Skeletal muscle tissue (tissue), 4 donors: ENCODE results near the gene COX11. TPM values are rescaled to one million over a fixed set of nuclear protein-coding genes. Genes with fewer than 3 reads are reported as not detected.
A peak's percentile ranks its signal among the peaks of the same experiment; 100 is the strongest.

ENCODE experiments used
- H3K27ac ChIP-seq: one replicate; pipeline ENCODE4 v1.7.0; 2013; ENCODE audit warnings: mild to moderate bottlenecking, low read depth, low read length, inconsistent platforms
- H3K27me3 ChIP-seq, 3 donors: one replicate each; pipeline ENCODE4 v1.7.0; 2013; ENCODE audit warnings: low read length in 3 of 3; ENCODE audit not compliant: control insufficient read depth in 3 of 3, insufficient read depth in 3 of 3
- H3K36me3 ChIP-seq, 3 donors: one replicate each; pipeline ENCODE4 v1.7.0; 2013; ENCODE audit warnings: low read length in 3 of 3; ENCODE audit not compliant: control insufficient read depth in 3 of 3, insufficient read depth in 3 of 3
- H3K4me1 ChIP-seq, 3 donors: one replicate each; pipeline ENCODE4 v1.7.0; 2013; ENCODE audit warnings: low read length in 3 of 3, mild to moderate bottlenecking in 3 of 3; ENCODE audit not compliant: control insufficient read depth in 3 of 3, insufficient read depth in 3 of 3
- H3K4me3 ChIP-seq, 3 donors: one replicate each; pipeline ENCODE4 v1.7.0; 2013; ENCODE audit warnings: low read length in 3 of 3
- H3K9ac ChIP-seq, 3 donors: one replicate each; pipeline ENCODE4 v1.7.0; 2013; ENCODE audit warnings: low read length in 3 of 3, mild to moderate bottlenecking in 3 of 3, moderate library complexity in 2 of 3, low read depth in 1 of 3
- H3K9me3 ChIP-seq, 3 donors: one replicate each; pipeline ENCODE4 v1.7.0; 2013; ENCODE audit warnings: low read length in 3 of 3; ENCODE audit not compliant: control insufficient read depth in 3 of 3
- total RNA-seq: library from RNA; depleted of rRNA; stranded (reverse); fragments of >200 nt; gene quantifications from one replicate; pipeline ENCODE4 v1.2.3, GENCODE V29; 2014
- donor health status: Osteomylitis.

The COX11 gene
- total RNA-seq = 28.2 TPM

GRCh38 chr17:54968262-54968987, at the start of gene COX11, which contains the start of gene STXBP4:
Gene COX11 (minus strand): TSS chr17:54968654. CDS start chr17:54968646, 8 bp downstream.
Gene STXBP4 (plus strand): TSS chr17:54968765. CDS start chr17:54986220, 17,455 bp downstream.
- Histone ChIP-seq H3K27ac (peak within 1 kb of the TSS; percentile 86), H3K9me3 (no peaks in the 10 kb centered on the region), H3K9ac (peak within 1 kb of the TSS; percentile 93 to 94 (median 93)), H3K36me3 (peaks cover 0 to 9% (median 6%) of the 10 kb centered on the region in 3 donors), H3K4me3 (peak within 1 kb of the TSS; percentile 93 to 98 (median 96)), H3K27me3 (no peaks in the 10 kb centered on the region), H3K4me1 (peaks cover 11 to 23% (median 11%) of the 10 kb centered on the region in 3 donors)

GRCh38 chr17:55005520-55005919, 37.1 kb upstream of the COX11 start:
- H3K9ac ChIP-seq = no peak overlapping the region
- no peak overlapping the region for H3K4me3 ChIP-seq
- H3K27me3 ChIP-seq = no peaks in the 10 kb centered on the region
- H3K27ac ChIP-seq = no peak overlapping the region
- H3K9me3 ChIP-seq = no peaks in the 10 kb centered on the region
- H3K4me1 ChIP-seq = no peaks in the 10 kb centered on the region
- H3K36me3 ChIP-seq = peaks cover 0 to 5% (median 0%) of the 10 kb centered on the region in 3 donors

GRCh38 chr17:55004484-55004883, 36.0 kb upstream of the COX11 start:
- Histone ChIP-seq H3K4me3 (no peak overlapping the region), H3K9me3 (no peaks in the 10 kb centered on the region), H3K36me3 (peaks cover 0 to 5% (median 0%) of the 10 kb centered on the region in 3 donors), H3K27ac (no peak overlapping the region), H3K4me1 (no peaks in the 10 kb centered on the region), H3K27me3 (no peaks in the 10 kb centered on the region), H3K9ac (no peak overlapping the region)

- H3K36me3 ChIP-seq = peaks cover 0 to 5% (median 0%) of the 10 kb centered on the region in 3 donors
Measured at GRCh38 chr17:55002458-55002857, 34.0 kb upstream of the COX11 start.

GRCh38 chr17:54996441-54996840, 28.0 kb upstream of the COX11 start:
- Histone ChIP-seq H3K4me3 (no peak overlapping the region), H3K27me3 (no peaks in the 10 kb centered on the region), H3K27ac (no peak overlapping the region), H3K9me3 (no peaks in the 10 kb centered on the region), H3K9ac (no peak overlapping the region), H3K4me1 (no peaks in the 10 kb centered on the region), H3K36me3 (peaks cover 0 to 2% (median 0%) of the 10 kb centered on the region in 3 donors)

More at GRCh38 chr17:55002458-55002857, 34.0 kb upstream of the COX11 start:
- H3K4me1 ChIP-seq = no peaks in the 10 kb centered on the region
- no peaks in the 10 kb centered on the region for H3K9me3 ChIP-seq
- no peak overlapping the region for H3K4me3 ChIP-seq
- H3K9ac ChIP-seq = no peak overlapping the region
- no peak overlapping the region for H3K27ac ChIP-seq
- no peaks in the 10 kb centered on the region for H3K27me3 ChIP-seq

- no peaks in the 10 kb centered on the region for H3K27me3 ChIP-seq
- peaks cover 0 to 5% (median 0%) of the 10 kb centered on the region in 3 donors for H3K36me3 ChIP-seq
- no peak overlapping the region for H3K4me3 ChIP-seq
- no peak overlapping the region for H3K27ac ChIP-seq
- no peaks in the 10 kb centered on the region for H3K4me1 ChIP-seq
- H3K9ac ChIP-seq = no peak overlapping the region
- no peaks in the 10 kb centered on the region for H3K9me3 ChIP-seq
Measured at GRCh38 chr17:54992797-54993639, 24.6 kb upstream of the COX11 start.

GRCh38 chr17:54991567-54991966, 23.1 kb upstream of the COX11 start:
- Histone ChIP-seq H3K4me1 (no peaks in the 10 kb centered on the region), H3K4me3 (no peak overlapping the region), H3K27ac (no peak overlapping the region), H3K9me3 (no peaks in the 10 kb centered on the region), H3K36me3 (peaks cover 0 to 4% (median 3%) of the 10 kb centered on the region in 3 donors), H3K9ac (no peak overlapping the region), H3K27me3 (no peaks in the 10 kb centered on the region)

- Histone ChIP-seq H3K9ac (no peak overlapping the region), H3K4me3 (no peak overlapping the region), H3K4me1 (no peaks in the 10 kb centered on the region), H3K36me3 (peaks cover 0 to 4% (median 3%) of the 10 kb centered on the region in 3 donors), H3K27me3 (no peaks in the 10 kb centered on the region), H3K9me3 (no peaks in the 10 kb centered on the region), H3K27ac (no peak overlapping the region)
Measured at GRCh38 chr17:54990118-54990517, 21.7 kb upstream of the COX11 start.

GRCh38 chr17:54985476-54985875, 17.0 kb upstream of the COX11 start:
- Histone ChIP-seq H3K4me3 (no peak overlapping the region), H3K27me3 (no peaks in the 10 kb centered on the region), H3K9ac (no peak overlapping the region), H3K27ac (no peak overlapping the region), H3K36me3 (peaks cover 0 to 4% (median 0%) of the 10 kb centered on the region in 3 donors), H3K4me1 (no peaks in the 10 kb centered on the region), H3K9me3 (no peaks in the 10 kb centered on the region)

GRCh38 chr17:54983260-54983659, 14.8 kb upstream of the COX11 start:
- Histone ChIP-seq H3K27me3 (no peaks in the 10 kb centered on the region), H3K36me3 (peaks cover 0 to 4% (median 0%) of the 10 kb centered on the region in 3 donors), H3K4me3 (no peak overlapping the region), H3K4me1 (no peaks in the 10 kb centered on the region), H3K27ac (no peak overlapping the region), H3K9me3 (no peaks in the 10 kb centered on the region), H3K9ac (no peak overlapping the region)
